HepG2 (cell line): ENCODE data around the gene PPM1M. TPM values are rescaled to one million over a fixed set of nuclear protein-coding genes. Genes with fewer than 3 reads are reported as not detected.

ENCODE experiments used
- ARNT2 ChIP-seq: sonication (generic); formaldehyde crosslinking; IDR thresholded peaks from 2 replicates; pipeline ENCODE4 v1.8.0; 2022; ENCODE audit warnings: mild to moderate bottlenecking, low read depth, missing genetic modification reagents, moderate library complexity
- FOXP1 ChIP-seq, 2 experiments: fragments of 450-650 bp in 1 of 2; IDR thresholded peaks; 2 replicates each; pipeline ENCODE4 v1.6.1; 2017 to 2018; ENCODE audit warnings: antibody characterized with exemption in 1 of 2
- HMG20B ChIP-seq: conservative IDR thresholded peaks from 2 replicates; pipeline ENCODE4 v1.6.1; 2016; ENCODE audit warnings: missing genetic modification reagents, missing compliant biosample characterization
- JUNB ChIP-seq: sonication (generic); formaldehyde crosslinking; IDR thresholded peaks from 2 replicates; pipeline ENCODE4 v1.8.0; 2022; ENCODE audit warnings: missing genetic modification reagents, mild to moderate bottlenecking, borderline replicate concordance
- KAT7 ChIP-seq: IDR thresholded peaks from 2 replicates; pipeline ENCODE4 v1.6.1; 2018; ENCODE audit warnings: borderline replicate concordance, missing compliant biosample characterization
- KLF6 ChIP-seq: IDR thresholded peaks from 2 replicates; pipeline ENCODE4 v1.8.0; 2016; ENCODE audit warnings: missing biosample characterization, missing genetic modification reagents
- MED1 ChIP-seq: sonication (generic); formaldehyde crosslinking; IDR thresholded peaks from 2 replicates; pipeline ENCODE4 v1.4.0; 2020; ENCODE audit warnings: missing genetic modification reagents
- MED13 ChIP-seq: sonication (generic); formaldehyde crosslinking; IDR thresholded peaks from 2 replicates; pipeline ENCODE4 v1.5.0; 2020; ENCODE audit warnings: missing genetic modification reagents
- MIER3 ChIP-seq: IDR thresholded peaks from 2 replicates; pipeline ENCODE4 v1.6.1; 2016; ENCODE audit warnings: missing compliant biosample characterization, borderline replicate concordance
- MXD3 ChIP-seq: IDR thresholded peaks from 2 replicates; pipeline ENCODE4 v1.6.1; 2016; ENCODE audit warnings: mild to moderate bottlenecking, missing biosample characterization, missing genetic modification reagents
- NR2F1 ChIP-seq, 2 experiments: fragments of 450-650 bp in 1 of 2; formaldehyde crosslinking in 1 of 2; IDR thresholded peaks; 2 replicates each; pipeline versions ENCODE4 v1.5.0 to v1.6.1; 2016 to 2020; ENCODE audit warnings: mild to moderate bottlenecking in 1 of 2, missing compliant biosample characterization in 1 of 2, missing genetic modification reagents in 1 of 2, moderate library complexity in 1 of 2
- PLRG1 ChIP-seq: fragments of 450-650 bp; conservative IDR thresholded peaks from 2 replicates; pipeline ENCODE4 v1.6.1; 2016
- RARA ChIP-seq: IDR thresholded peaks from 2 replicates; pipeline ENCODE4 v1.6.1; 2016; ENCODE audit warnings: missing genetic modification reagents, missing compliant biosample characterization
- RCOR2 ChIP-seq: IDR thresholded peaks from 2 replicates; pipeline ENCODE4 v1.6.1; 2016; ENCODE audit warnings: missing biosample characterization, missing genetic modification reagents
- SOX13 ChIP-seq, 3 experiments: fragments of 450-650 bp in 1 of 3; sonication (generic) in 1 of 3; formaldehyde crosslinking in 1 of 3; IDR thresholded peaks in 2 of 3; conservative IDR thresholded peaks in 1 of 3; 2 replicates each; pipeline versions ENCODE4 v1.5.0 to v1.6.1; 2016 to 2020; ENCODE audit warnings: antibody characterized with exemption in 1 of 3, mild to moderate bottlenecking in 1 of 3, missing compliant biosample characterization in 1 of 3, missing genetic modification reagents in 1 of 3, moderate library complexity in 1 of 3
- TRIM22 ChIP-seq: fragments of 450-650 bp; IDR thresholded peaks from 2 replicates; pipeline ENCODE4 v1.6.1; 2017
- ZFP36L1 ChIP-seq: sonication (generic); formaldehyde crosslinking; IDR thresholded peaks from 2 replicates; pipeline ENCODE4 v1.8.0; 2022; ENCODE audit warnings: mild to moderate bottlenecking, missing genetic modification reagents, moderate library complexity
- ZMYM4 ChIP-seq: sonication (generic); formaldehyde crosslinking; IDR thresholded peaks from 2 replicates; pipeline ENCODE4 v1.8.1; 2023; ENCODE audit warnings: mild to moderate bottlenecking, missing genetic modification reagents
- ZNF124 ChIP-seq: sonication (generic); formaldehyde crosslinking; IDR thresholded peaks from 2 replicates; pipeline ENCODE4 v1.4.0; 2020; ENCODE audit warnings: missing genetic modification reagents
- ZNF207 ChIP-seq: fragments of 450-650 bp; IDR thresholded peaks from 2 replicates; pipeline ENCODE4 v1.6.1; 2016; ENCODE audit warnings: antibody characterized with exemption, borderline replicate concordance
- ZNF253 ChIP-seq: sonication (generic); formaldehyde crosslinking; IDR thresholded peaks from 2 replicates; pipeline ENCODE4 v1.8.0; 2022; ENCODE audit warnings: mild to moderate bottlenecking, missing genetic modification reagents, borderline replicate concordance
- ZNF337 ChIP-seq: sonication (generic); formaldehyde crosslinking; IDR thresholded peaks from 2 replicates; pipeline ENCODE4 v1.5.1; 2020; ENCODE audit warnings: missing genetic modification reagents, low read depth, mild to moderate bottlenecking, borderline replicate concordance
- ZNF383 ChIP-seq: sonication (generic); formaldehyde crosslinking; IDR thresholded peaks from 2 replicates; pipeline ENCODE4 v1.4.0; 2020; ENCODE audit warnings: missing genetic modification reagents, mild to moderate bottlenecking, borderline replicate concordance
- ZNF569 ChIP-seq: sonication (generic); formaldehyde crosslinking; IDR thresholded peaks from 2 replicates; pipeline ENCODE4 v1.5.0; 2020; ENCODE audit warnings: mild to moderate bottlenecking, missing genetic modification reagents, moderate library complexity, borderline replicate concordance
- ZNF672 ChIP-seq: sonication (generic); formaldehyde crosslinking; IDR thresholded peaks from 2 replicates; pipeline ENCODE4 v1.8.1; 2022; ENCODE audit warnings: missing genetic modification reagents
- polyA plus RNA-seq, 8 experiments: library from polyadenylated mRNA; depleted of rRNA in 3 of 8; stranded (reverse) in 7 of 8; unstranded in 1 of 8; fragments of >200 nt; fragmentation: Illumina TruSeq in 4 of 8; extraction: Trizol in 4 of 8; gene quantifications; 2 replicates each; pipeline versions ENCODE4 v1.2.1 to v1.2.3, GENCODE V29; 2011 to 2016; ENCODE audit warnings: low read depth in 4 of 8, missing spikeins in 1 of 8, mixed read lengths in 1 of 8; ENCODE audit not compliant: insufficient read depth in 1 of 8
- total RNA-seq, 5 experiments: library from RNA; depleted of rRNA; stranded (reverse); fragments of >200 nt; fragmentation: Illumina TruSeq; extraction: Trizol; gene quantifications; 2 replicates each; pipeline ENCODE4 v1.2.3, GENCODE V29; 2016; ENCODE audit warnings: low read depth in 1 of 5
- TF ChIP-seq, protein P1 (sequence below): sonication (generic); formaldehyde crosslinking; IDR thresholded peaks from 2 replicates; pipeline ENCODE4 v1.4.0; 2020; ENCODE audit warnings: missing genetic modification reagents

Gene PPM1M
- total and polyA plus RNA-seq, 2 of the 13 experiments (the other 11 are each of a cell fraction or from before 2014, with no cell fraction given) = 2.5 to 5.9 TPM

DNA sequence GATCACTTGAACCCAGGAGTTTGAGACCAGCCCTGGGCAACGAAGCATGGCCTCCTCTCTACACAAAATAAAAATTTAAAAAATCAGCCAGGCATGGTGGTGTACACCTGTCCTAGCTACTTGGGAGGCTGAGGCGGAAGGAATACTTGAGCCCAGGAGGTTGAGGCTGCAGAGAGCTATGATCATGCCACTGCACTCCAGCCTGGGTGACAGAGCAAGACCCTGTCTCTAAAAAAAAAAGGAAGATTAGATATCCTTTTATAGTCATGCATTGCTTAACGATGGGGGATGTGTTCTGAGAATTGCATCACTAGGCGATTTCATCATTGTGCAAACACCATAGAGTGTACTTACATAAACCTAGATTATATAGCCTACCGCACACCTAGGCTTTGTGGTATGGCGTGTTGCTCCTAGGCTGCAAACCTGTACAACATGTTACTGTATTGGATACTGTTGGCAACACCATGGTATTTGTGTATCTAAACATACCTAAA lies 35.0 kb upstream of the PPM1M start (continued):
- TF ChIP-seq, protein P1, sequence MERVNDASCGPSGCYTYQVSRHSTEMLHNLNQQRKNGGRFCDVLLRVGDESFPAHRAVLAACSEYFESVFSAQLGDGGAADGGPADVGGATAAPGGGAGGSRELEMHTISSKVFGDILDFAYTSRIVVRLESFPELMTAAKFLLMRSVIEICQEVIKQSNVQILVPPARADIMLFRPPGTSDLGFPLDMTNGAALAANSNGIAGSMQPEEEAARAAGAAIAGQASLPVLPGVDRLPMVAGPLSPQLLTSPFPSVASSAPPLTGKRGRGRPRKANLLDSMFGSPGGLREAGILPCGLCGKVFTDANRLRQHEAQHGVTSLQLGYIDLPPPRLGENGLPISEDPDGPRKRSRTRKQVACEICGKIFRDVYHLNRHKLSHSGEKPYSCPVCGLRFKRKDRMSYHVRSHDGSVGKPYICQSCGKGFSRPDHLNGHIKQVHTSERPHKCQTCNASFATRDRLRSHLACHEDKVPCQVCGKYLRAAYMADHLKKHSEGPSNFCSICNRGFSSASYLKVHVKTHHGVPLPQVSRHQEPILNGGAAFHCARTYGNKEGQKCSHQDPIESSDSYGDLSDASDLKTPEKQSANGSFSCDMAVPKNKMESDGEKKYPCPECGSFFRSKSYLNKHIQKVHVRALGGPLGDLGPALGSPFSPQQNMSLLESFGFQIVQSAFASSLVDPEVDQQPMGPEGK = peak; percentile 73
- TF ChIP-seq ZNF569 (CRISPR knock-in tag) = no peak
- no peak for TF ChIP-seq FOXP1 (IDR thresholded peaks at IDR 0.05)
- peak; percentile 88 for TF ChIP-seq FOXP1 (CRISPR knock-in tag; IDR thresholded peaks at IDR 0.05)
- peak; percentile 80; the same call in 1 of the 2 replicates for TF ChIP-seq KLF6 (CRISPR knock-in tag)
- peak; percentile 92 for TF ChIP-seq MED1 (CRISPR knock-in tag)
- TF ChIP-seq ARNT2 (CRISPR knock-in tag) = peak; percentile 65
- TF ChIP-seq NR2F1 (CRISPR knock-in tag; IDR thresholded peaks at IDR 0.05) = peak in 1 of 2 experiments; percentile 61; a peak in 2 of 4 replicates
- peak; percentile 54; the same call in 1 of the 2 replicates for TF ChIP-seq ZMYM4 (CRISPR knock-in tag)
- TF ChIP-seq MED13 (CRISPR knock-in tag) = peak; percentile 78; the same call in 1 of the 2 replicates
- peak; percentile 83 for TF ChIP-seq SOX13 (IDR thresholded peaks at IDR 0.05)
- TF ChIP-seq SOX13 (CRISPR knock-in tag; conservative IDR thresholded peaks at IDR 0.05 in 1 of 2, IDR thresholded peaks at IDR 0.05 in 1 of 2) = peak in 1 of 2 experiments; percentile 91; a peak in 2 of 4 replicates
- peak; percentile 76; the same call in 1 of the 2 replicates for TF ChIP-seq JUNB (CRISPR knock-in tag)
- TF ChIP-seq PLRG1 = no peak
- TF ChIP-seq HMG20B (CRISPR knock-in tag) = peak; percentile 92
- TF ChIP-seq ZNF253 (CRISPR knock-in tag) = no peak
- peak; percentile 55; the same call in 1 of the 2 replicates for TF ChIP-seq ZNF124 (CRISPR knock-in tag)
- no peak for TF ChIP-seq ZNF383 (CRISPR knock-in tag)
- peak; percentile 88 for TF ChIP-seq RCOR2 (CRISPR knock-in tag)
- TF ChIP-seq MXD3 (CRISPR knock-in tag) = no peak
- no peak for TF ChIP-seq ZNF207
- no peak for TF ChIP-seq ZNF672
- TF ChIP-seq RARA (CRISPR knock-in tag) = peak; percentile 94
- peak; percentile 38; the same call in 1 of the 2 replicates for TF ChIP-seq KAT7 (CRISPR knock-in tag)
- 0 out of 2 replicates have a peak, but pooled peaks have one; percentile 57 for TF ChIP-seq ZNF337 (CRISPR knock-in tag)
- TF ChIP-seq MIER3 (CRISPR knock-in tag) = peak; percentile 88; the same call in 1 of the 2 replicates
- TF ChIP-seq TRIM22 = no peak
- TF ChIP-seq ZFP36L1 (CRISPR knock-in tag) = peak; percentile 51; the same call in 1 of the 2 replicates
